Lower leg skin (tissue), 3 donors: ENCODE results near the gene PCCA.

Experiments
- POLR2A ChIP-seq, 2 donors: fragments of 450-650 bp; IDR thresholded peaks; one replicate each; pipeline ENCODE4 v1.6.1; 2016 to 2017; ENCODE audit warnings: antibody characterized with exemption in 2 of 2, mild to moderate bottlenecking in 1 of 2, moderate library complexity in 1 of 2
- TF ChIP-seq, protein P1 (sequence below), 3 donors: fragments of 450-650 bp; IDR thresholded peaks; one replicate each; pipeline ENCODE4 v1.5.1; 2016; ENCODE audit warnings: antibody characterized with exemption in 3 of 3, mild to moderate bottlenecking in 3 of 3, moderate library complexity in 2 of 3

DNA sequence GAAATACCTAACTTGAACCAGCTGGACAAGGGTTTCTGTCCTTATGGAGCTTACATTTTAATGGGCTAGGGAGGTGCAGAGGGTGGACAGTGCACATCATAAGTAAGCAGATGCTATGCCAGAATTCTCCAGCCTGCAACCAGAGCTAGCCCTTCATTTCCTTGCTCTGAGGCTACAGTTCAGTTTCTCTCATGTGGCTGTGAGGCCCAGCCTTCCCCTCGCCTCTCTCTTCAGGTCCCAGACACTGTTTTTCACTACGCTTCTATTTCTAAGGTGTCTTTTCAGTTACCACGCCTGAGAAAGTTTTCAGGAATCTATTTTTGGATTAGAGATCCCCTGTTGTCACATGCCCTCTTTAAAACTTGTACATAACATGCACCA lies 141.9 kb downstream of the PCCA start:
- TF ChIP-seq, protein P1, sequence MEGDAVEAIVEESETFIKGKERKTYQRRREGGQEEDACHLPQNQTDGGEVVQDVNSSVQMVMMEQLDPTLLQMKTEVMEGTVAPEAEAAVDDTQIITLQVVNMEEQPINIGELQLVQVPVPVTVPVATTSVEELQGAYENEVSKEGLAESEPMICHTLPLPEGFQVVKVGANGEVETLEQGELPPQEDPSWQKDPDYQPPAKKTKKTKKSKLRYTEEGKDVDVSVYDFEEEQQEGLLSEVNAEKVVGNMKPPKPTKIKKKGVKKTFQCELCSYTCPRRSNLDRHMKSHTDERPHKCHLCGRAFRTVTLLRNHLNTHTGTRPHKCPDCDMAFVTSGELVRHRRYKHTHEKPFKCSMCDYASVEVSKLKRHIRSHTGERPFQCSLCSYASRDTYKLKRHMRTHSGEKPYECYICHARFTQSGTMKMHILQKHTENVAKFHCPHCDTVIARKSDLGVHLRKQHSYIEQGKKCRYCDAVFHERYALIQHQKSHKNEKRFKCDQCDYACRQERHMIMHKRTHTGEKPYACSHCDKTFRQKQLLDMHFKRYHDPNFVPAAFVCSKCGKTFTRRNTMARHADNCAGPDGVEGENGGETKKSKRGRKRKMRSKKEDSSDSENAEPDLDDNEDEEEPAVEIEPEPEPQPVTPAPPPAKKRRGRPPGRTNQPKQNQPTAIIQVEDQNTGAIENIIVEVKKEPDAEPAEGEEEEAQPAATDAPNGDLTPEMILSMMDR (IDR thresholded peaks at IDR 0.05) = no peak
- TF ChIP-seq POLR2A (IDR thresholded peaks at IDR 0.05) = no peak
